Keratinocyte (primary cell): ENCODE results near the gene TENM3. TPM values are rescaled to one million over a fixed set of nuclear protein-coding genes. Genes with fewer than 3 reads are reported as not detected.

Experiments used
- DNase-seq: peaks from one replicate; pipeline ENCODE4 v3.0.0-alpha.2; 2011; ENCODE audit warnings: low read depth, missing footprints, low spot score
- FAIRE-seq: peaks from 2 replicates; lab custom pipeline; 2011; peaks lifted over from hg19 to GRCh38; lab: Jason Lieb, UNC
- H2AFZ ChIP-seq: 2 replicates; pipeline ENCODE4 v1.6.0; 2012; ENCODE audit warnings: low read length, control low read depth, inconsistent platforms; ENCODE audit not compliant: control insufficient read depth
- H3K27ac ChIP-seq: 2 replicates; pipeline ENCODE4 v1.5.1; 2011; ENCODE audit warnings: low read length; ENCODE audit not compliant: control insufficient read depth, insufficient read depth
- H3K27me3 ChIP-seq: 3 replicates; pipeline ENCODE4 v1.6.0; 2011; ENCODE audit warnings: low read length; ENCODE audit not compliant: control insufficient read depth, insufficient read depth; ENCODE audit errors: extremely low read depth
- H3K36me3 ChIP-seq, 2 experiments: 2 replicates in 1 of 2; 3 replicates in 1 of 2; pipeline ENCODE4 v1.5.1; 2011; ENCODE audit warnings: low read length in 2 of 2, mild to moderate bottlenecking in 1 of 2; ENCODE audit not compliant: control insufficient read depth in 2 of 2, insufficient read depth in 2 of 2; ENCODE audit errors: extremely low read depth in 1 of 2
- H3K4me1 ChIP-seq: 3 replicates; pipeline ENCODE4 v1.5.1; 2011; ENCODE audit warnings: low read length; ENCODE audit not compliant: control insufficient read depth, insufficient read depth; ENCODE audit errors: extremely low read depth
- H3K4me2 ChIP-seq: 3 replicates; pipeline ENCODE4 v1.6.0; 2011; ENCODE audit warnings: low read depth, low read length; ENCODE audit not compliant: control insufficient read depth, insufficient read depth; ENCODE audit errors: extremely low read depth
- H3K4me3 ChIP-seq, 3 experiments: fragments of 200-600 bp in 1 of 3; sonication (generic) in 1 of 3; 2 replicates in 2 of 3; 3 replicates in 1 of 3; pipeline ENCODE4 v1.5.1; 2011 to 2016; ENCODE audit warnings: low read length in 3 of 3, mild to moderate bottlenecking in 3 of 3, control low read depth in 2 of 3, inconsistent platforms in 1 of 3, low read depth in 1 of 3, mixed read lengths in 1 of 3, mixed run types in 1 of 3, moderate library complexity in 1 of 3; ENCODE audit not compliant: control insufficient read depth in 2 of 3, insufficient read depth in 2 of 3; ENCODE audit errors: extremely low read depth in 1 of 3
- H3K79me2 ChIP-seq: 2 replicates; pipeline ENCODE4 v1.6.0; 2012; ENCODE audit warnings: low read length; ENCODE audit not compliant: control insufficient read depth, insufficient read depth
- H3K9ac ChIP-seq: 3 replicates; pipeline ENCODE4 v1.6.0; 2011; ENCODE audit warnings: low read length; ENCODE audit not compliant: control insufficient read depth, insufficient read depth; ENCODE audit errors: extremely low read depth
- H3K9me1 ChIP-seq: 3 replicates; pipeline ENCODE4 v1.6.0; 2011; ENCODE audit warnings: low read length; ENCODE audit not compliant: control insufficient read depth, insufficient read depth; ENCODE audit errors: extremely low read depth
- H3K9me3 ChIP-seq: 2 replicates; pipeline ENCODE4 v1.5.1; 2012; ENCODE audit warnings: low read depth, low read length; ENCODE audit not compliant: control insufficient read depth
- H4K20me1 ChIP-seq: 3 replicates; pipeline ENCODE4 v1.6.0; 2011; ENCODE audit warnings: low read length; ENCODE audit not compliant: control insufficient read depth, insufficient read depth; ENCODE audit errors: extremely low read depth
- EZH2 ChIP-seq: IDR thresholded peaks from one replicate; pipeline ENCODE4 v1.6.1; 2012; ENCODE audit warnings: inconsistent platforms, mild to moderate bottlenecking, low read length, moderate library complexity
- dilution Hi-C: fragments of 300-500 bp; cut with MboI; formaldehyde crosslinking; loops from one replicate; pipeline ENCODE4 v1.7.0; 2020; ENCODE audit warnings: low sequenced_read_pairs; ENCODE audit not compliant: extremely low pct_ligation_motif_present
- polyA plus RNA-seq, 5 experiments: library from polyadenylated mRNA; depleted of rRNA in 3 of 5; stranded (reverse) in 3 of 5; stranded (forward) in 1 of 5; unstranded in 1 of 5; fragments of >200 nt; gene quantifications; 1 replicate in 1 of 5; 2 replicates in 3 of 5; 3 replicates in 1 of 5; pipeline versions ENCODE4 v1.2.1 to v1.2.3, GENCODE V29; 2011 to 2012; ENCODE audit warnings: missing spikeins in 2 of 5, low read depth in 1 of 5, low replicate concordance in 1 of 5
- TF ChIP-seq, protein P1 (sequence below), 3 experiments: IDR thresholded peaks in 1 of 3; conservative IDR thresholded peaks in 1 of 3; optimal IDR thresholded peaks in 1 of 3; 2 replicates in 2 of 3; 3 replicates in 1 of 3; pipeline versions ENCODE3 to v1.5.1; 2011; ENCODE audit warnings: low read length in 3 of 3, mild to moderate bottlenecking in 3 of 3, moderate library complexity in 2 of 3, control low read depth in 1 of 3, inconsistent platforms in 1 of 3; ENCODE audit not compliant: insufficient read depth in 2 of 3; ENCODE audit errors: extremely low read depth in 1 of 3

TENM3 gene
- polyA plus RNA-seq, 1 donor (not counting 4 experiments of a cell fraction or from before 2014, with no cell fraction given): 17.0 TPM

GRCh38 chr4:182765987-182766856, 523.0 kb downstream of the TENM3 start:
- dilution Hi-C loops: no loop called here
- Histone ChIP-seq H3K27me3 (no peaks in the 10 kb centered on the region), H3K4me1 (peaks cover 6% of the 10 kb centered on the region), H3K9me1 (no peaks in the 10 kb centered on the region), H2AFZ (no peak overlapping the region), H3K9me3 (no peaks in the 10 kb centered on the region), H3K9ac (no peak overlapping the region), H3K4me2 (no peak overlapping the region), H3K36me3 (no peaks in the 10 kb centered on the region), H4K20me1 (no peaks in the 10 kb centered on the region), H3K4me3 (no peak overlapping the region), H3K27ac (no peak overlapping the region), H3K79me2 (no peaks in the 10 kb centered on the region)
- DNase-seq (no peak), FAIRE-seq (no peak)
- TF ChIP-seq, protein P1, sequence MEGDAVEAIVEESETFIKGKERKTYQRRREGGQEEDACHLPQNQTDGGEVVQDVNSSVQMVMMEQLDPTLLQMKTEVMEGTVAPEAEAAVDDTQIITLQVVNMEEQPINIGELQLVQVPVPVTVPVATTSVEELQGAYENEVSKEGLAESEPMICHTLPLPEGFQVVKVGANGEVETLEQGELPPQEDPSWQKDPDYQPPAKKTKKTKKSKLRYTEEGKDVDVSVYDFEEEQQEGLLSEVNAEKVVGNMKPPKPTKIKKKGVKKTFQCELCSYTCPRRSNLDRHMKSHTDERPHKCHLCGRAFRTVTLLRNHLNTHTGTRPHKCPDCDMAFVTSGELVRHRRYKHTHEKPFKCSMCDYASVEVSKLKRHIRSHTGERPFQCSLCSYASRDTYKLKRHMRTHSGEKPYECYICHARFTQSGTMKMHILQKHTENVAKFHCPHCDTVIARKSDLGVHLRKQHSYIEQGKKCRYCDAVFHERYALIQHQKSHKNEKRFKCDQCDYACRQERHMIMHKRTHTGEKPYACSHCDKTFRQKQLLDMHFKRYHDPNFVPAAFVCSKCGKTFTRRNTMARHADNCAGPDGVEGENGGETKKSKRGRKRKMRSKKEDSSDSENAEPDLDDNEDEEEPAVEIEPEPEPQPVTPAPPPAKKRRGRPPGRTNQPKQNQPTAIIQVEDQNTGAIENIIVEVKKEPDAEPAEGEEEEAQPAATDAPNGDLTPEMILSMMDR (optimal IDR thresholded peaks at IDR 0.05 in 1 of 3, IDR thresholded peaks at IDR 0.05 in 1 of 3, conservative IDR thresholded peaks at IDR 0.05 in 1 of 3; ENCODE audit: extremely low read depth in 1 of 3, insufficient read depth in 2 of 3, low read length in 3 of 3): no peak
- no peak for TF ChIP-seq EZH2

DNA sequence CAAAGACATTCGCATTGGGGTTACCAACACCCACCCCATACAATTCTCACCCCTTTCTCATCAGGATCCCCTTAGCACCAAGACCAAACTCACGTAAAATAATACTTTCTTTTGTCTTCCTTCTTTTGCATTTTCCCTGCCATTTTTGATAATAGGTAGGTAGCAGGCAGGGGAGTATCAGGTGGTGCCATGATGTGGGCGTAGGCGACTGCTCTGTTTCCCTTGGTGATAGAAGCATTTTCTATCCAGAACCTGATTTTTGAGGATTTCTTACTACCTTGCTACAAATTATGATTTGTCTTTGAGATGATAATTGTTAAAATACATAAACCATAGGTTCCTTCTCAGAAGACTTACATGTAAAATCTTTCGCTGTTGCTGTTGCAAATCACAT, 523.7 kb downstream of the TENM3 start:
- Histone ChIP-seq H3K79me2 (no peaks in the 10 kb centered on the region), H4K20me1 (no peaks in the 10 kb centered on the region), H3K9ac (no peak overlapping the region), H2AFZ (no peak overlapping the region), H3K9me3 (no peaks in the 10 kb centered on the region), H3K27ac (no peak overlapping the region), H3K4me3 (no peak overlapping the region), H3K4me2 (no peak overlapping the region), H3K27me3 (no peaks in the 10 kb centered on the region), H3K36me3 (no peaks in the 10 kb centered on the region), H3K9me1 (no peaks in the 10 kb centered on the region), H3K4me1 (peaks cover 6% of the 10 kb centered on the region)
- no peak for TF ChIP-seq EZH2
- TF ChIP-seq, protein P1 (optimal IDR thresholded peaks at IDR 0.05 in 1 of 3, IDR thresholded peaks at IDR 0.05 in 1 of 3, conservative IDR thresholded peaks at IDR 0.05 in 1 of 3; ENCODE audit: extremely low read depth in 1 of 3, insufficient read depth in 2 of 3, low read length in 3 of 3): no peak
- DNase-seq: no peak
- FAIRE-seq: no peak
- dilution Hi-C loops: no loop called here
